Measurements from ENCODE around the gene TAF11L14. TPM values are rescaled to one million over a fixed set of nuclear protein-coding genes. Genes with fewer than 3 reads are reported as not detected.

Gene TAF11L14
- total and polyA plus RNA-seq, 2 donors (not counting 1 experiment from before 2014, with no cell fraction given): not detected

- WGBS (ENCODE audit: insufficient coverage): 92% methylated on average over 14 of the region's 17 CpGs
- Histone ChIP-seq H3K27me3 (replicated peaks in 1 of 4; ENCODE audit: control extremely low read depth in 1 of 4, control insufficient read depth in 3 of 4, insufficient read depth in 4 of 4, low read length in 3 of 4) (no peaks in the 10 kb centered on the region), H3K4me2 (replicated peaks; ENCODE audit: low read depth, low read length, poor library complexity, severe bottlenecking) (no peak overlapping the region), H3K9ac (ENCODE audit: low read length) (no peak overlapping the region), H3K4me1 (ENCODE audit: control insufficient read depth in 2 of 2, insufficient read depth in 2 of 2, low read length in 2 of 2) (no peaks in the 10 kb centered on the region), H2AFZ (ENCODE audit: insufficient read depth, low read depth, low read length, poor library complexity, severe bottlenecking) (no peak overlapping the region), H3K36me3 (replicated peaks in 1 of 2; ENCODE audit: control extremely low read depth in 1 of 2, control insufficient read depth in 1 of 2, extremely low read depth in 1 of 2, insufficient read depth in 2 of 2, low read length in 1 of 2) (no peaks in the 10 kb centered on the region), H3K9me3 (ENCODE audit: control extremely low read depth in 1 of 3, control insufficient read depth in 2 of 3, insufficient read depth in 1 of 3, low read length in 2 of 3) (peaks cover 0 to 5% (median 0%) of the 10 kb centered on the region in 3 donors), H3K4me3 (ENCODE audit: control extremely low read depth in 1 of 5, extremely low read depth in 1 of 5, insufficient read depth in 1 of 5, low read depth in 2 of 5, low read length in 4 of 5) (no peak overlapping the region), H4K20me1 (ENCODE audit: control insufficient read depth, insufficient read depth, low read length, poor library complexity, severe bottlenecking) (no peaks in the 10 kb centered on the region), H3K27ac (ENCODE audit: low read length in 2 of 2) (no peak overlapping the region), H3K79me2 (ENCODE audit: control insufficient read depth, insufficient read depth, low read length) (no peaks in the 10 kb centered on the region)
- CTCF ChIA-PET: interaction anchor here (1.3 kb wide), 1 partner anchor 399 kb away, joined by 3 read pairs; no protein-coding TSS in a partner anchor
- Mint-ChIP-seq H3K4me1 (no peaks in the 10 kb centered on the region), H3K27me3 (no peaks in the 10 kb centered on the region), H3K9me3 (ENCODE audit: insufficient read depth) (peaks cover 3% of the 10 kb centered on the region), H3K4me3 (no peak overlapping the region), H3K27ac (no peak overlapping the region)
- intact Hi-C loops (cut with micrococcal nuclease): no loop called here
- ATAC-seq (ENCODE audit: low read depth) (no peak), DNase-seq (no peak)
- POLR2A ChIA-PET: no interaction called here
- TF ChIP-seq CTCF (IDR thresholded peaks at IDR 0.05) (no peak), EZH2 (IDR thresholded peaks at IDR 0.05; ENCODE audit: borderline replicate concordance, insufficient read depth, low read depth, low read length, poor library complexity, severe bottlenecking) (no peak)
These were observed 19.2 kb upstream of the TAF11L14 start for GRCh38 chr5:17614872-17615605.

- POLR2A ChIA-PET: no interaction called here
- Histone ChIP-seq H3K4me1 (ENCODE audit: control insufficient read depth in 2 of 2, insufficient read depth in 2 of 2, low read length in 2 of 2) (no peaks in the 10 kb centered on the region), H2AFZ (ENCODE audit: insufficient read depth, low read depth, low read length, poor library complexity, severe bottlenecking) (no peak overlapping the region), H3K4me3 (ENCODE audit: control extremely low read depth in 1 of 5, extremely low read depth in 1 of 5, insufficient read depth in 1 of 5, low read depth in 2 of 5, low read length in 4 of 5) (no peak overlapping the region), H3K36me3 (replicated peaks in 1 of 2; ENCODE audit: control extremely low read depth in 1 of 2, control insufficient read depth in 1 of 2, extremely low read depth in 1 of 2, insufficient read depth in 2 of 2, low read length in 1 of 2) (no peaks in the 10 kb centered on the region), H3K27ac (ENCODE audit: low read length in 2 of 2) (no peak overlapping the region), H3K9me3 (ENCODE audit: control extremely low read depth in 1 of 3, control insufficient read depth in 2 of 3, insufficient read depth in 1 of 3, low read length in 2 of 3) (peaks cover 0 to 11% (median 0%) of the 10 kb centered on the region in 3 donors), H4K20me1 (ENCODE audit: control insufficient read depth, insufficient read depth, low read length, poor library complexity, severe bottlenecking) (no peaks in the 10 kb centered on the region), H3K9ac (ENCODE audit: low read length) (no peak overlapping the region), H3K4me2 (replicated peaks; ENCODE audit: low read depth, low read length, poor library complexity, severe bottlenecking) (no peak overlapping the region), H3K27me3 (replicated peaks in 1 of 4; ENCODE audit: control extremely low read depth in 1 of 4, control insufficient read depth in 3 of 4, insufficient read depth in 4 of 4, low read length in 3 of 4) (no peaks in the 10 kb centered on the region), H3K79me2 (ENCODE audit: control insufficient read depth, insufficient read depth, low read length) (no peaks in the 10 kb centered on the region)
- CTCF ChIA-PET: no interaction called here
- peaks cover 4% of the 10 kb centered on the region for H3K27me3 Mint-ChIP-seq
- H3K4me1 Mint-ChIP-seq: no peaks in the 10 kb centered on the region
- no peak overlapping the region for H3K4me3 Mint-ChIP-seq
- no peak overlapping the region for H3K27ac Mint-ChIP-seq
- intact Hi-C loops (cut with micrococcal nuclease): no loop called here
- no peak for ATAC-seq (ENCODE audit: low read depth)
- 82% methylated on average over 2 of the region's 3 CpGs for WGBS (ENCODE audit: insufficient coverage)
- H3K9me3 Mint-ChIP-seq (ENCODE audit: insufficient read depth): peaks cover 3% of the 10 kb centered on the region
- no peak for DNase-seq
- TF ChIP-seq EZH2 (IDR thresholded peaks at IDR 0.05; ENCODE audit: borderline replicate concordance, insufficient read depth, low read depth, low read length, poor library complexity, severe bottlenecking) (no peak), CTCF (IDR thresholded peaks at IDR 0.05) (no peak)
These were observed 14.9 kb upstream of the TAF11L14 start for GRCh38 chr5:17619354-17619753.

Data from B cell (primary cell).